Effector CD8-positive, alpha-beta T cell (primary cell): ENCODE measurements around the gene SMCO4.
"Not testable (repeated sequence)": the region's sequence is repeated elsewhere in the genome, so short reads cannot be mapped to it uniquely, and the experiment has no call there.

Experiments used
- DNase-seq: peaks from one replicate; lab custom pipeline; 2025; lab: John Stamatoyannopoulos, UW

Gene SMCO4

DNA sequence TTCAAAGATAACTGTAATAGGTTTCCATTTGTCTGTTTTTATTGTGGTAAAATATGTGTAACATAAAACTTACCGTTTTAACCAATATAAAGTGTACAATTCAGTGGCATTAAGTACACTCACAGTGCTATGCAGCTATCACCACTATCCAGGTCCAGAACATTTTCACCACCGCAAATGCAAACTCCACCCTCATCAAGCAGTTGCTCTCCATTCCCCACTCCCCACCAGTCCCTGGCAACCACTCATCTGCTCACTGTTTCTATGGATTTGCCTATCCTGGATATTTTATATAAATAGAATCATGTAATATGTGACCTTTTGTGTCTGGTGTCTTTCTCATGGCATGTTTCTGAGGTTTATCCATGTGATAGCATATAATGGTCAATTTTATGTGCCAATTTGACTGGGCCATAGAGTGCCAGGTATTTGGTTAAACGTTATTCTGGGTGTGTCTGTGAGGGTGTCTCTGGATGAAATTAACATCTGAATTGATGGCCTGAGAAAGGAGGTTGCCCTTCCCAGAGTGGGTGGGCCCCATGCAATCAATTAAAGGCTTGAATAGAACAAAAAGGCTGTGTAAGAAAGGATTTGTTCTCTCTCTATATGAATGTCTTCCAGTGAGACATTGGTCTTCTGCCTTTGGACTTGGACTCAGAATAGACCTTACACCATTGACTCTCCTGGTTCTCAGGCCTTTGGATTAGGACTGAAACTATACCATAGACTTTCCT lies 17.2 kb upstream of the SMCO4 start:
- DNase-seq: no peak

DNA sequence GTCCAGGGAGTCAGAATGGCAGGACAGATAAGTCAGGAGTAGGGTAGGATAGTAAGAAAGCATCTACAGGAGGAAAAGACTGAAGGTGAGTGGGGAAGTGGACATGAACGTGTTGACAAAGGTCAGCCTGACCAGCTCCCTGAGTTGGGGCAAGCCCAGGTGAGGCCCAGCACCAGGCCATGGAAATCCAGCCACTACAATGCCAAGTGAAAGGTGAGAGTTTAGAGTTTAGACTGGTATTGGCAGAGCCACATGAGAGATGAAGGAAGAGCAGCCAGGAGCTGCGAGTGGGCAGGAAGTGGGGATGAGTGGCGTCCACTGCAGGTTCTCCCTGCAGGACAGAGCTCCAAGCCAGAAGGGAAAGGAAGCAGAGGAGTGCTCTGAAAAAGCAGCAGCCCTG lies 16.5 kb upstream of the SMCO4 start:
- DNase-seq: no peak

- DNase-seq: no peak
Observed at GRCh38 chr11:93552874-93553273, 9.7 kb upstream of the SMCO4 start.

DNA sequence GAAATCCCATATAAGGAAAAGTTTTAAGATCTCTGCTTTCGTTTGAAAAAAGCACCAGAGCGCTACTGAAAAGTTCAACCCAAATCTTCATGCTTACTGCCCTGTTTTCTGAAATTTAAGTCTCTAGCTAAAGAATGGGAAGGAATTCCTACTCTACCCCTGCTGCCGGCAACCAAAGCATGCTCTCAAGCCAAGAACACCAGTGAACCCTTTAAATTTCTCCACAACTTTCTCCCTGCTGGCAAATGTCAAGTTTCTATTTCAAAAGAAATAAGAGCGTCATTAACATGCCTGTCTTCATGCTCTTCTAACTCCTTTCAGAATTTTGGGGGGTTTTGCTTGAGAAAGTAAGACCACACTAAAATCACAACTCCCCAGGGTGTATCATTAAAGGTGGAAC lies 6.8 kb upstream of the SMCO4 start:
- DNase-seq: no peak

DNA sequence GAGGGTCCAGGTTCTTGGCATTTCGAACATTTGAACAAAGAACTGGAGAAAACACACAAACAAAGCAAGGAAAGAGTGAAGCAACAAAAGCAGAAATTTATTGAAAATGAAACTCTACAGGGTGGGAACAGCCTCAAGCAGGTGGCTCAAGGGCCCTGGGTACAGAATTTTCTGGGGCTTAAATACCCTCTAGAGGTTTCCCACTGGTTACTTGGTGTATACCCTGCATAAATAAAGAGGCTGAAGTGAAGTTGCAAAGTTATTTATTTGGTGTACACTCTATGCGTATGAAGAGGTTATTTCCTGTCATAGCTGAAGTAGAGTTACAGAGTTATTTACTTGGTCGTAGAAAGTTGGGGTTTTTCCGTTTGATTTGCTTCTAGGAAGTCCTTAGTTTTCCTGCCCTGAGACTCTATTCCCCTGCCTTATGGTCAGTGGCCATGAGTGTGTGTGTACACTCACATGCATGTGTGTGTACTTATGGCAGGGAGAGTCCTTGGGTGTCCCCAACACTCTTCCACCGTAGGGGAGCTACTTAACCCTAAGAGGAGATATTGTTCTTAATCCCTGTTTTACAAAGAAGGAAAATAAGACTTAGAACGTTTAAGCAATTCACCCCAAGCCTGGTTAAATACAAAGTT lies 5.6 kb upstream of the SMCO4 start:
- DNase-seq: no peak

- no peak for DNase-seq
Observed at GRCh38 chr11:93547773-93548172, 4.6 kb upstream of the SMCO4 start.

DNA sequence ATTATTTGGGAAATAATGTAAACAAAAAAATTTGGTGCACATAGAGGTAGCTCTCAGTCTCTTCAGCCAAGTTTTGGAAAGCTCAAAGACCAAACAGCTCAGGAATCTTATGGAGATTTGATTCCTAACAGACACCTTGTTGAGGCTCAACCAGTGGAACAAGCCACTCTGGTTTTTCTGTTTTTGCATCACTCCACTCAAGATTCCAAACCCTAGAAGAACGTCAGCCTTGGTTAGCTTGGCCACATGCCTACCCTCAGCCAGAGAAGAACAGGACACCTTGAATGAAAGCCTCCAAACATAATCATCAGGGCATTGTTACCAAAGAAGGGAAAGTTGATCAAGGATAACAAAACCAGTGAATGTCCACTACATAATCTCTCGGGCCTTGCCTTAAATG lies 3.8 kb upstream of the SMCO4 start:
- no peak for DNase-seq

- no peak for DNase-seq
Observed at GRCh38 chr11:93545566-93545965, 2.4 kb upstream of the SMCO4 start.

GRCh38 chr11:93542811-93543229 lies 371 bp downstream of the SMCO4 start:
- DNase-seq: no peak

GRCh38 chr11:93541884-93542810 lies 1.0 kb downstream of the SMCO4 start:
- DNase-seq: no peak

DNA sequence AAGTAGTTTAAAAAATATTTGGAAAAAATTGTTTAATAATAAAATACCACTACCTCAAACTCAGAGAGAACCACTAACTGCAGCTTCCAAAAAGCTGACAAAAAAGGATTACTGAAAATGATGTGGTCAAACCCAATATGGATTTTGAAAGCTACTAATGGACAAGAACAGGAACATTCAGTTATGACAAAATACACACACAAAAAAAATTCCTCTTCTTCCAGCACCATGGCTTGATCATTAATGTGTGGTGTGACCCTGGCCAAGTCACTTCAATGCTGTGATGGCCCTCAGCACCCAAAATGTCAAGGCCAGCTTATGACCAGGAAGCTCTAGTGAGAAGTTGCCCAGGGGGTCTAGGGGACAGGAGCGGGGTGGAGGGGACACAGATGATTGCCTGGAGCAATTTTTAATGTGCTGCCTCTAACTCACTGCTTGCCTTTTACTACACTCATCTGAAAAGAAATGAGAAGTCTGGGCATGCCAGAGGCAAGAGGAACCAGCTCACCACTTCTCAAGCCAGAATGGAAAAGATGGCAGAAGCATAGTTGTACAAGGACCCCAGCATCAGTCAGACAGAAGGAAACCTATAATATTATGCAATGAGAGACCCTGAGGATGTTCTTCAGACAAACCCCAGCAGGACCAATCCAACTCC lies 2.2 kb downstream of the SMCO4 start:
- DNase-seq: no peak

DNA sequence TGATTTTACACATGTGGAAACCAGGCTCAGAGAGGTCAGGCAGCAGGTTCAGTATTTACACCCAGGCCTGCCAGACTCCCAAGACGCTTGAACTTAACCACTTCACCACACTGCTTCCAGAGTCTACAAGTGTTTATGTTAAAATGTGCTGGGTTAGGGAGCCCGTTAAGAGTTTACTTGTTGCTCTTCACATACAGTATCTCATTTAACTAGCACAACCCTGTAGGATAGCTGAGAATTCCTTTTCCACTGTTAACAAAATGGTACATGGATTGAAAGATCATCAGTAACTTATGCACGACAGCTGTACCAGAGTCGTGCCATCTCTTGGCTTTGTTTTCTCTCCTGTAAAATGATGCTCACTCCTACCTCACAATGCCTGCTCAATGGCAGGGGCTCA lies 2.9 kb downstream of the SMCO4 start:
- DNase-seq: no peak

GRCh38 chr11:93537767-93538261 lies 5.4 kb downstream of the SMCO4 start:
- no peak for DNase-seq

- no peak for DNase-seq
Observed at GRCh38 chr11:93537049-93537448, 6.1 kb downstream of the SMCO4 start.

DNA sequence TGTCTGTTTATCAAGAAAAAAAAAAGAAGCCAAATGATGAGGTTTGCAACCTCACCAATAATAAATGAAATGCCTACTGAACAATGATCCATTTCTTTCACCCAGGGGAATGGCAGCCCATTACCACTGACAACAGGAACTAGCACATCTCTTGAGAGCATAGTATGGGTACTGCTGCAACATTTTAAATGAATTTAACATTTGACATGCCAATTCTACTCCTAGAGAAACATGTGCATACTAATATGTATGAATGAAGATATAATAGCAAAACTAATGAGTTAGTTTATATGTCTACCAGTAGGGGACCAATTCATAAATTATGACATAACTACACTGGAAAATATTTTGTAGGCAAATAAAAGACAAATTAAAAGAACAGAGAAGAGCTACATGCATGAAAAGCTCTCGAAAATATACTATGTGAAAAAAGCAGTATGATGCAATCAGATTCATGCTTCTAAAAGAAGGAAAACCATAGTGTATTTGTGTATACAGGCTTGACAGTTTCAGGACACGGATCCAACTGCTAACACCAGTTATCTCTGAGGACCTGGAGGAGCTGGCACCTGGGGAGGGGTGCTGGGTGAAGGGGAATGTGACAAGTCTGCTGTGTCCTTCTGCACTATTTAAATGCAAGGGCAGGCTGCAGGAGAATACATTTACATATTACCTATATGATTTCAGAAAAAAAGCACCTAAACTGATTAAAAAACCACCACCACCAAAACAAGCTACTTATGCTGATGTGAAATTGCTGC lies 6.9 kb downstream of the SMCO4 start:
- no peak for DNase-seq

- DNase-seq: not testable (repeated sequence)
Observed at GRCh38 chr11:93535578-93535977, 7.6 kb downstream of the SMCO4 start.

DNA sequence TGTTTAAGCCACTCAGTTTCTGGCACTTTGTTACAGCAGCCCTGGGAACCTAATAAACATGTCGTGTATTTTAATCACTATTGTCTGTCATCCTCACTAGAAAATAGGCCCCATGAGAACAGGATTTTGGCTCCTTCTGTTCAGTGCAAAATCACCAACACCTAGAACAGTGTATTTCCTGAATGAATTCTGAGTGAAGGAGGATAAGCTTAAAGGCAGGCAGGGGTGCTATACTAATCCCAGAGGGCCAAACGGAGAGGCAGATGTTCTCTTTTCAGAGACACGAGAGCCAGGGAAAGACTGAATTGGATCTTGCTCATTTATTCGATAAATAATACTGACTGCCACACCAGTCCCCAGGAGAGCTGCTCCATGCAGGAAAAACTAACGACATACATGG lies 10.4 kb downstream of the SMCO4 start:
- DNase-seq: no peak

- no peak for DNase-seq
Observed at GRCh38 chr11:93532281-93532789, 10.9 kb downstream of the SMCO4 start.

DNA sequence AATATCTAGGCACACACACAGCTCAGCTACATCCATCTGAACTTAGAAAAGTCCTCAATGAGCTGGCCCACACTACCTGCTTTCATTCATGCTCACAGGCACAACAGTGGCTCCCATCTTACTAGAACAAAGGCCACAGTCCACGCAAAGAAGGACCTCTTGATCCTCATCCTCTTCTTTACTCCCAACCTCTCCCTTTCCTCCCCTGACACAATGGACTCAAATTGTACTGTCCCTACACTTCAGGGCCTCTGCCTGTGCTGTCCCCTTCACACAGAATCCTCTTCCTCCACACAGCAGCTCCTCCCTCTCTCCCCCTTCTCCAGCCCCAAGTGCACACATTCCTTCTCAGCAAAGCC lies 12.7 kb downstream of the SMCO4 start:
- DNase-seq: no peak

DNA sequence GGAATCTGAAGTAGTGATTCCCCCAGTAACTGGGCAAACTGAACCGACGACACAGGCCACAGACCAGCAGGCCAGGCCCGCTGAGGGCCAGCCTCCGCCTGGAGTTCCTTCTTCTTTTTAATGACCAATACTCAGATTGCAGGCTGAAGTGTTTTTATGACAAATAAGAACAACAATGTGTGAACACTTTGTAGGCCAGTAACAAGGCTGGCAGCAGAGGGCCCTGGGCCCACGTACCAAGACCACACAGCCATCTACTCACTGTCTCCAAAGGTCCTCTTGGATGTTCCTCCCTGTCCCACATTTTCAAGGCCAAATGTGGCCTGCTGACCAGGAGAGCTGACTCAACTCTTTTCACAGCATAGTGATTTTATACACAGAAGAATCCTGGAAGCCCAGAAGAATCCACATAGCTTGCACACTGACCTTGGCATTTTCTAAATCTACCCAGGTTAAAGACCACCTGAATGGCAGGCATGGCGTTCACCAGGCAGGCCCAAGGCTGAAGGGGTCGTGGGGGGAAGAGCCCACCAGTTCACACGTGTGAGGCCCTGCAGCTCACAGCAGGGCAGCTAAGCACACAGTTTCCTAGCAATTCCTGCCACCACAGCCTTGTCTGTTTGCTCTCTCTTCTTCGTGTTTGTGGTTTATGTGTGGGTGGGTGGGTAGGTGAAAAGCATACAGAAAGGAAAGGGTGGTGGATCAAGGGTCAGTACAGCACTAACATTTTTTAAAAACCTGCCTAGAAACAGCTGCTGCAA lies 13.3 kb downstream of the SMCO4 start:
- no peak for DNase-seq
